HG02943 (cell line): ENCODE measurements around the gene ZNF500.
"Not testable (repeated sequence)": the region's sequence is repeated elsewhere in the genome, so short reads cannot be mapped to it uniquely, and the experiment has no call there.

Experiments used
- ATAC-seq: cut with Tn5 transposase; IDR thresholded peaks from one replicate; pipeline ENCODE4 v1.9.1; 2021; ENCODE audit warnings: mild to moderate bottlenecking, low read depth, moderate library complexity; ENCODE audit not compliant: unreplicated experiment

Gene ZNF500

GRCh38 chr16:4796982-4797804 is 30.2 kb upstream of the ZNF500 start:
- no peak for ATAC-seq

- ATAC-seq, result no peak
Measured at GRCh38 chr16:4795828-4796572, 29.0 kb upstream of the ZNF500 start.

- ATAC-seq, result no peak
Measured at GRCh38 chr16:4795181-4795827, 28.3 kb upstream of the ZNF500 start, which contains the start of gene SMIM22. TSS of gene SMIM22 (plus strand) at chr16:4795369. CDS start at chr16:4795735, 366 bp downstream.

- no peak for ATAC-seq
Measured at GRCh38 chr16:4792951-4793513, 26.1 kb upstream of the ZNF500 start.

GRCh38 chr16:4790871-4791270 is 23.9 kb upstream of the ZNF500 start:
- ATAC-seq, result no peak

GRCh38 chr16:4790261-4790660 is 23.3 kb upstream of the ZNF500 start:
- no peak for ATAC-seq

- ATAC-seq, result no peak
Measured at GRCh38 chr16:4788910-4789309, 21.9 kb upstream of the ZNF500 start.

GRCh38 chr16:4788489-4788889 is 21.5 kb upstream of the ZNF500 start:
- no peak for ATAC-seq

GRCh38 chr16:4787627-4788482 is 20.9 kb upstream of the ZNF500 start, which contains the start of gene SEPTIN12:
TSS of gene SEPTIN12 (minus strand) at chr16:4788345. CDS start at chr16:4787645, 700 bp downstream.
- no peak for ATAC-seq

GRCh38 chr16:4787068-4787467 is 20.1 kb upstream of the ZNF500 start:
- ATAC-seq, result no peak

GRCh38 chr16:4785758-4786433 is 18.9 kb upstream of the ZNF500 start:
- ATAC-seq, result no peak

GRCh38 chr16:4784444-4784987 is 17.6 kb upstream of the ZNF500 start:
- ATAC-seq, result not testable (repeated sequence)

- no peak for ATAC-seq
Measured at GRCh38 chr16:4783951-4784336, 17.0 kb upstream of the ZNF500 start.

GRCh38 chr16:4783251-4783950 is 16.4 kb upstream of the ZNF500 start:
- ATAC-seq, result no peak

- ATAC-seq, result no peak
Measured at GRCh38 chr16:4780235-4780634, 13.3 kb upstream of the ZNF500 start.

GRCh38 chr16:4778050-4778392 is 11.1 kb upstream of the ZNF500 start:
- no peak for ATAC-seq

- no peak for ATAC-seq
Measured at GRCh38 chr16:4777339-4778049, 10.5 kb upstream of the ZNF500 start.

GRCh38 chr16:4776141-4776705 is 9.3 kb upstream of the ZNF500 start:
- no peak for ATAC-seq
